BLaER1 (cell line): Measurements from ENCODE around the gene CRY1.
"Not testable (repeated sequence)": the region's sequence is repeated elsewhere in the genome, so short reads cannot be mapped to it uniquely, and the experiment has no call there.

Source experiments
- H3K27ac ChIP-seq: shearing (Covaris generic); formaldehyde crosslinking; 2 replicates; pipeline ENCODE4 v1.8.1; 2022
- H3K27me3 ChIP-seq: shearing (Covaris generic); formaldehyde crosslinking; 2 replicates; pipeline ENCODE4 v1.8.1; 2022
- H3K36me3 ChIP-seq: shearing (Covaris generic); formaldehyde crosslinking; 2 replicates; pipeline ENCODE4 v1.8.1; 2022
- H3K4me1 ChIP-seq: shearing (Covaris generic); formaldehyde crosslinking; 2 replicates; pipeline ENCODE4 v1.8.1; 2022
- H3K4me2 ChIP-seq: shearing (Covaris generic); formaldehyde crosslinking; 2 replicates; pipeline ENCODE4 v1.8.1; 2022
- H3K4me3 ChIP-seq: shearing (Covaris generic); formaldehyde crosslinking; 2 replicates; pipeline ENCODE4 v1.8.1; 2022
- H3K9ac ChIP-seq: shearing (Covaris generic); formaldehyde crosslinking; 2 replicates; pipeline ENCODE4 v1.8.1; 2022
- H3K9me3 ChIP-seq: shearing (Covaris generic); formaldehyde crosslinking; 2 replicates; pipeline ENCODE4 v1.8.1; 2022
- H4K20me1 ChIP-seq: shearing (Covaris generic); formaldehyde crosslinking; 2 replicates; pipeline ENCODE4 v1.8.1; 2022
- Cebpa-rat ChIP-seq: shearing (Covaris generic); IDR thresholded peaks from 2 replicates; pipeline ENCODE4 v1.8.1; 2022

The CRY1 gene

DNA sequence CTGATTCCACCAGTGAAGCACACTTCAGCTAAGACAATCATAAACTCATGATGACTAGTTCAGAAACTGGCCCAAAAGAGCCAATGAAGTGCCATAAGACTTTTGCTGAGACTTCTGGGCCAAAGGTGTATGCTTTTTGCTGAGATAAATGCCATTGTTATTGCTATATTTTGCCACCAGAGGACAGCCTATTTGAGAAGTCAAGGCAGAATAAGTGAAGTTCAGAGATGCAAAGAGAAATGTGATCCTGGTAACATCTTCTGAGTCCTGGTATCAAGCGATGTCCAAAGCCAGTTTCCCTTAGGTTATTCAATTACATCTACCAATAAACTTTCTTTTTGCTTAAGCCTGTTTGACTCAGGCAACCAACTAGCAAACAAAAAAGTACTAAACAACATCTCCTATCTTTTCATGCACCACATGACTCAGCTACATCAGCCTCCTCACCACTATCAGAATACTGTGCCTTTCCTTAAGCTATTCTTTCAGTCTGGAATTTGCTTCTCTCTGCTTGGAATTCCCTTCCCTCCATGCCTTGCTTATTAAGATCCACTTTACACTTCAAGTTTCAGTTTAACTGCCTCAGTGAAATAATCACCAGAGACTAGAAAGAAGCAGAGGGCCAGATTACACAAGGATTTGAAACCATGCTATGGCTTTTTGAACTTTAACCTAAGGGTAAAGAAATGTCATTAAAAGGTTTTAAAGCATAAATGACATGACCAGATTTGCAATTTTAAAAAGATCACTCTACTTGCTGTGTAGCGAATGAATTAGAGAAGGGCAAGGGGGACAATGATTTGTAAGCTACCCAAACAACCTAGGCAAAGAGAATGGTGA, 14.0 kb downstream of the CRY1 start:
- H3K27ac ChIP-seq: no peak overlapping the region
- no peak overlapping the region for H3K4me2 ChIP-seq
- H3K9ac ChIP-seq: no peak overlapping the region
- no peaks in the 10 kb centered on the region for H3K27me3 ChIP-seq
- H3K36me3 ChIP-seq: no peaks in the 10 kb centered on the region
- no peak overlapping the region for H3K4me3 ChIP-seq
- peaks cover 48% of the 10 kb centered on the region for H4K20me1 ChIP-seq
- H3K4me1 ChIP-seq: no peaks in the 10 kb centered on the region
- H3K9me3 ChIP-seq: peaks cover 13% of the 10 kb centered on the region; the same call in 1 of the 2 replicates
- no peak for TF ChIP-seq Cebpa-rat

DNA sequence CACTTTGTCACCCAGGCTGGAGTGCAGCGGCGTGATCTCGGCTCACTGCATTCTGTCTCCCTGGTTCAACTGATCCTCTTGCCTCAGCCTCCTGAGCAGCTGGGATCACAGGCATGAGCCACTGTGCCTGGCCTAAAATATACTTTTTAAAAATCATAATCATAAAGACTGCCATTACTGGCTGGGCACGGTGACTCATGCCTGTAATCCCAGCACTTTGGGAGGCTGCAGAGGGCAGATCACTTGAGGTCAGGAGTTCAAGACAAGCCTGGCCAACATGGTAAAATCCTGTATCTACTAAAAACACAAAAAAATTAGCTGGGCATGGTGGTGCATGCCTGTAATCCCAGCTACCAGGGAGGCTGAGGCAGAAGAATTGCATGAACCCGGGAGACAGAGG, 20.1 kb downstream of the CRY1 start:
- not testable (repeated sequence) for H3K4me3 ChIP-seq, H3K36me3 ChIP-seq, H3K9ac ChIP-seq, H3K4me2 ChIP-seq, H3K27ac ChIP-seq, H3K27me3 ChIP-seq, H3K4me1 ChIP-seq, H3K9me3 ChIP-seq
- peaks cover 33% of the 10 kb centered on the region for H4K20me1 ChIP-seq

DNA sequence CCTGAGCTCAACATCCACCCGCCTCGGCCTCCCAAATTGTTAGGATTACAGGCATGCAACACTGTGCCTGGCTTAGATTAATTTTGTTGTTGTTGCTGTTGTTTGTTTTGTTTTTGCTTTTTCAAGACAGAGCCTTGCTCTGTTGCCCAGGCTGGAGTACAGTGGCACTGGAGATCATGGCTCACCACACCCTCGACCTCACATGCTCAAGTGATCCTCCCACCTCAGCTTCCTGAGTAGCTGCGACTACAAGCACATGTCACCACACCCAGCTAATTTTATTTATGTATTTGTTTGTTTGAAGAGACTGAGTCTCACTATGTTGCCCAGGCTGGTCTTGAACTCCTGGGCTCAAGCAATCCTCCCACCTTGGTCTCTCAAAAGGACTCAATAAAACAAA, 26.7 kb downstream of the CRY1 start:
- TF ChIP-seq Cebpa-rat: no peak
- Histone ChIP-seq H3K4me1 (0 out of 2 replicates have a peak, but pooled peaks cover 7% of the 10 kb centered on the region), H4K20me1 (no peaks in the 10 kb centered on the region), H3K4me2 (no peak overlapping the region), H3K27me3 (no peaks in the 10 kb centered on the region), H3K4me3 (no peak overlapping the region), H3K36me3 (0 out of 2 replicates have a peak, but pooled peaks cover 3% of the 10 kb centered on the region), H3K27ac (no peak overlapping the region), H3K9me3 (peaks cover 9% of the 10 kb centered on the region), H3K9ac (no peak overlapping the region)

DNA sequence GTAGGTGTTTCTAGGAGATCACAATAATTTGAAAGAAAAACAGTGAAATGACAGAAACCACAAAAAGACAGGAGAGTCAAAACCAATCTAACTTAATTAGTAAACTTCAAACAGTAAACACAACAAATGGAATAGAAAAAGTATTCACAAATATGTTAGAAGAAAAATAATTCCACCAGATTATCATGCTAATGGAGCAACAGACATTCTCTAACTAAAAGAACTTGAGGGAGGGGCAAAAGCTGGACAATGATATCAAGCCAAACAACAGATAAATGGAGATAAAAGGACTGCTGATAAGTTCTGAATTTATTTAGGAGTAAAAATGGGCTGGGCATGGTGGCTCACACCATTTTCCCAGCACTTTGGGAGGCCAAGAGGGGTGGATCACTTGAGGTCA, 28.7 kb downstream of the CRY1 start:
- Histone ChIP-seq H3K27ac (no peak overlapping the region), H3K4me2 (no peak overlapping the region), H3K27me3 (no peaks in the 10 kb centered on the region), H3K9me3 (peaks cover 9% of the 10 kb centered on the region), H3K9ac (no peak overlapping the region), H3K36me3 (0 out of 2 replicates have a peak, but pooled peaks cover 3% of the 10 kb centered on the region), H3K4me3 (no peak overlapping the region), H3K4me1 (0 out of 2 replicates have a peak, but pooled peaks cover 7% of the 10 kb centered on the region), H4K20me1 (no peaks in the 10 kb centered on the region)
- no peak for TF ChIP-seq Cebpa-rat

DNA sequence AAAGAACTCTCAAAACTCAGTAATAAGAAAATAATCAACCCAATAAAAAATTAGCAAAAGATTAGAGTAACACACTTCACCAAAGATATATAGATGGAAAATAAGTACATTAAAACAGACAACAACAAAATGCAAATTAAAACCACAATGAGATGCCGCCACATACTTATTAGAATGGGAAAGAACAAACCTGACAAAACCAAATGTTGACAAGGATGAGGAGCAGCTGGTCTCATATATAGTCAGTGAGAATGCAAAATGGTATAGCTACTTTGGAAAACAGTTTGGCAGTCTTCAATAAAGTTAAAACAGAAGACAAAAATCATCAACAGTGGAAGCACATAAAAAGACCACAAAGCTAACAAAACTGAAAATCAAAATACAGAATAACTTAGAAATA, 29.1 kb downstream of the CRY1 start:
- TF ChIP-seq Cebpa-rat: no peak
- H3K9ac ChIP-seq: no peak overlapping the region
- H3K4me1 ChIP-seq: 0 out of 2 replicates have a peak, but pooled peaks cover 7% of the 10 kb centered on the region
- no peak overlapping the region for H3K4me2 ChIP-seq
- peaks cover 9% of the 10 kb centered on the region for H3K9me3 ChIP-seq
- 0 out of 2 replicates have a peak, but pooled peaks cover 3% of the 10 kb centered on the region for H3K36me3 ChIP-seq
- H3K4me3 ChIP-seq: no peak overlapping the region
- H4K20me1 ChIP-seq: no peaks in the 10 kb centered on the region
- no peak overlapping the region for H3K27ac ChIP-seq
- H3K27me3 ChIP-seq: no peaks in the 10 kb centered on the region

DNA sequence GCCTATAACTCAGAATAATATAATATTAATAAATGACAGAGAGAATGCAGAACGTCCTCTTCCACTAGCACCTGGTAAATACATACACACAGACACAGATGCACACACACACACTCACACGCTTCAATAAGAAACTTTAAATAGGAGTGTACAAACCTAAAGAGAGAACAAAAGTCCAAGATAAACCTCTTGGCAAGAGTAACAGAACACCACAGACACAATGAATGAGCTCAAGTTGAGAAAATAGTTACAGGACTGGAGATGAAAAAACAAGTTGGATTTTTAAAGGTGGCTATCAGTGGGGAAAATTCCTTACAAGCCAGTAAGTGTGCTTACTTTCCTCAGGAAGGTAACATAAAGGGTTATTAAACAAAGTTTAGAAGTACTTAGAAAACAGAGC, 35.2 kb downstream of the CRY1 start:
- no peak for TF ChIP-seq Cebpa-rat
- Histone ChIP-seq H4K20me1 (0 out of 2 replicates have a peak, but pooled peaks cover 8% of the 10 kb centered on the region), H3K27ac (no peak overlapping the region), H3K9me3 (peaks cover 7% of the 10 kb centered on the region), H3K4me1 (no peaks in the 10 kb centered on the region), H3K9ac (no peak overlapping the region), H3K36me3 (no peaks in the 10 kb centered on the region), H3K27me3 (no peaks in the 10 kb centered on the region), H3K4me3 (no peak overlapping the region), H3K4me2 (no peak overlapping the region)

DNA sequence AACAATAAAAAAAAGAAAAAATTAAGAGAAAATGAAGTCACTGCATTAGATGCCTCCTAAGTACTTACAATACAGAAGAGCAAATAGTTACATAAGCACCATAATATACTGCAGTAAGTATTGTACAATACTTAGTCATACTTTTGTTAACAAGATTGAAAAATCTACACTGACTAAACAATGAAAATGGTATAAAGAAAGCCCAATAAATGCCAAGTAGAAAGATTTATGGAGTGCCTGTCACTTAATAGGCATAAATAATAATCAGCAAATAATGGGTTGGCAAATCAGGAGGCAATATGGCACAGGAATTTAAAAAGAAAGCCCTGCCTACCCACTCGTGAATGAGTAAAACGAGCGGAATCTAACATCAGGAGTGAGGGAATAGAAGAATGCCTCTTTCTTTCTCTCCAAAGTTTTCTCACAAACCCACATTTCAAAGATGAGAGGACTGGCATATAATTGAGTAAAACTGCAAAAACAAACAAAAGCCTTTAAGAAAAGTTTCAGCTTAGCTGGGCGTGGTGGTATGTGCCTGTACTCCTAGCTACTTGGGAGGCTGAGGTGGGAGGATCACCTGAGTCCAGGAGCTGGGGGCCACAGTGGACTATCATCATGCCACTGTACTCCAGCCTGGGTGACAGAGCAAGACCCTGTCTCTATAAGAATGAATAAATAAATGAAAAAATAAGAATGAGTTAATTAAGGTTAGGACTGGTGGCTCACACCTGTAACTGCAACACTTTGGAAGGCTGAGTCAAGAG, 36.1 kb downstream of the CRY1 start:
- Histone ChIP-seq H3K4me1 (no peaks in the 10 kb centered on the region), H3K27me3 (no peaks in the 10 kb centered on the region), H3K36me3 (no peaks in the 10 kb centered on the region), H3K4me2 (no peak overlapping the region), H4K20me1 (0 out of 2 replicates have a peak, but pooled peaks cover 8% of the 10 kb centered on the region), H3K4me3 (no peak overlapping the region), H3K9ac (no peak overlapping the region), H3K27ac (no peak overlapping the region), H3K9me3 (peaks cover 9% of the 10 kb centered on the region)
- no peak for TF ChIP-seq Cebpa-rat

DNA sequence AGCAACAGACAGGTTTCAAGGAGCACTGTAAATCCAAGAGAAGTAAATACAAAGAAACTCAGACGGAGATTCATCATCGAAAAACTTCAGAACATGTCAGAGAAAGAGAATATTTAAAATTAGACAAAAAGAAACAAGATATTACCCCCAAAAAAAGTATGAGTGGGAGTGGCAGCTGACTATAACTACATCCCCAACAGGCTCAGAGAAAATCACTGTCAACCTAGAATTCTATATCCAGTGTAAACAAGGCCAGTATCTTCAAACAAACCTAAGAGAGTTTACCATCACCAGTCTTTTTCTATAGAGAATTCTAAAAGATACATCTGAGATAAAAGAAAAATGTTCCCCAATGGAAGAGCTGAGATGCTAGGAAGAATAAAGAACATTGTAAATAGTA, 39.6 kb downstream of the CRY1 start:
- H3K36me3 ChIP-seq: peaks cover 7% of the 10 kb centered on the region; the same call in 1 of the 2 replicates
- no peak for TF ChIP-seq Cebpa-rat
- peaks cover 26% of the 10 kb centered on the region for H3K9me3 ChIP-seq
- no peaks in the 10 kb centered on the region for H3K27me3 ChIP-seq
- no peak overlapping the region for H3K4me3 ChIP-seq
- H3K9ac ChIP-seq: no peak overlapping the region
- no peak overlapping the region for H3K4me2 ChIP-seq
- no peaks in the 10 kb centered on the region for H3K4me1 ChIP-seq
- no peak overlapping the region for H3K27ac ChIP-seq
- H4K20me1 ChIP-seq: 0 out of 2 replicates have a peak, but pooled peaks cover 8% of the 10 kb centered on the region

DNA sequence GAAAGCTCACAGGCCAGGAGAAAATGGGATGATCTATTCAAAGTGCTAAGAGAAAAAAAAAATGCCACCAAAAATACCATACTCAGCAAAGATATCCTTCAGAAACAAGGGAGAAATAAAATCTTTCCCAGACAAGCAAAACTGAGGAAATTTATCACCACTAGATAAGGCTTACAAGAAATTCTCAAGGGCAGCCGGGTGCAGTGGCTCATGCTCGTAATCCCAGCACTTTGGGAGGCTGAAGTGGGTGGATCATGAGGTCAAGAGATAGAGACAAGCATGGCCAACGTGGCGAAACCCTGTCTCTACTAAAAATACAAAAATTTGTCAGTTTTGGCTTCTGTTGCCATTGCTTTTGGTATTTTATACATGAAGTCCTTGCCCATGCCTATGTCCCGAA, 48.2 kb downstream of the CRY1 start:
- H3K27me3 ChIP-seq: no peaks in the 10 kb centered on the region
- no peaks in the 10 kb centered on the region; the same call in 1 of the 2 replicates for H4K20me1 ChIP-seq
- no peak overlapping the region for H3K4me3 ChIP-seq
- peaks cover 52% of the 10 kb centered on the region for H3K9me3 ChIP-seq
- peaks cover 10% of the 10 kb centered on the region; the same call in 1 of the 2 replicates for H3K36me3 ChIP-seq
- no peak overlapping the region for H3K27ac ChIP-seq
- TF ChIP-seq Cebpa-rat: no peak
- H3K4me1 ChIP-seq: no peaks in the 10 kb centered on the region
- no peak overlapping the region for H3K9ac ChIP-seq
- no peak overlapping the region for H3K4me2 ChIP-seq

DNA sequence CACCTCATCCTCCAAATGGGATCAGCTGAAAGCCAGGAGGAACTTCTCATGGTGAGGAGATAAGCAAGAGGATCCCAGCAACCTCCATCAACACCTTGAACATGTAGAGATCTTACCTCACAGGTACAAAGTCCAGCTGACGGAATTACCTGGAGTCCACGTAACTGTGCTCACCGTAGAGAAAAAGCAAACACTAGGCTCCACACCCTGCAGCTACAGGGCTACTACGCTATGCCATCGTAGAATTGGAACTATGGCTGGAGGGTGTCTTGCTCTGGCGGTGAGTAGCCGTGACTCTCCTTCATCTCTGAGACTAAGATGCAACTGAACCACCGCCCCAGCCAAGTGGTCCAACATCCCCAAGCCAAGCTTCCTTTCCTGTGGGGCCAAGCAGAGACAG, 50.5 kb downstream of the CRY1 start:
- Histone ChIP-seq H3K4me1 (no peaks in the 10 kb centered on the region), H3K9me3 (peaks cover 28% of the 10 kb centered on the region), H3K27me3 (no peaks in the 10 kb centered on the region), H3K36me3 (no peaks in the 10 kb centered on the region), H3K9ac (no peak overlapping the region), H4K20me1 (no peaks in the 10 kb centered on the region; the same call in 1 of the 2 replicates), H3K4me3 (no peak overlapping the region), H3K27ac (no peak overlapping the region), H3K4me2 (no peak overlapping the region)
- no peak for TF ChIP-seq Cebpa-rat
